ENCODE results near the gene GLG1. TPM values are rescaled to one million over a fixed set of nuclear protein-coding genes. Genes with fewer than 3 reads are reported as not detected.

The GLG1 gene
- total RNA-seq (2021; ENCODE audit: unreplicated experiment) (237 TPM), Bru-seq, nascent RNA (percentile 94 among the genes with signal in this experiment), BruChase-seq, experiment 1, labeled RNA remaining after a 6-hour chase (percentile 95 among the genes with signal in this experiment), BruChase-seq, experiment 2, labeled RNA remaining after a 2-hour chase (percentile 92 among the genes with signal in this experiment)
- 152 and 162 TPM in 2 replicates for polyA plus RNA-seq (2012)
- long read RNA-seq, full-length matches to known transcripts, result 639 of 883 reads
- long read RNA-seq, partial matches to known transcripts, result 91 of 883 reads
- long read RNA-seq, other reads (novel, unspliced or antisense), result 153 of 883 reads

- H3K4me3 ChIP-seq (replicated peaks in 1 of 2; ENCODE audit: low read depth in 1 of 2, low read length in 2 of 2), result peak within 1 kb of the TSS; percentile 85 to 96
- CTCF ChIA-PET, result no interaction called here
- H3K4me2 ChIP-seq (ENCODE audit: low read length), result peak within 1 kb of the TSS; percentile 79
- intact Hi-C loops (cut with micrococcal nuclease), result loop anchor here (10.0 kb wide), 1 partner anchor 122 kb away; no protein-coding TSS in a partner anchor
- peaks cover 39 to 55% of the 10 kb centered on the region in 2 experiments for H3K4me1 ChIP-seq (ENCODE audit: control insufficient read depth in 1 of 2, insufficient read depth in 2 of 2, low read length in 2 of 2)
- peak within 1 kb of the TSS; percentile 97 for H3K27ac ChIP-seq (ENCODE audit: low read depth, low read length)
- H3K9me2 ChIP-seq (ENCODE audit: insufficient read depth), result no peaks in the 10 kb centered on the region
- RAD21 ChIA-PET (ENCODE audit: low non-redundant PET in 1 of 2, low total read pairs in 2 of 2, uncharacterized antibody in 2 of 2, unreplicated experiment in 2 of 2), result interaction anchor here in 1 of 2 experiments (1.0 kb wide), 1 partner anchor 87 kb away, joined by 3 read pairs; no protein-coding TSS in a partner anchor
- peak; percentile 65 for DNase-seq (ENCODE audit: low read depth, low spot score)
- no peaks in the 10 kb centered on the region for H3K27me3 ChIP-seq (ENCODE audit: insufficient read depth, low read length)
- ATAC-seq, result peak; percentile 86
- H3K36me3 ChIP-seq (ENCODE audit: control insufficient read depth in 1 of 2, insufficient read depth in 2 of 2, low read length in 2 of 2), result no peaks in the 10 kb centered on the region
- H3K9ac ChIP-seq (ENCODE audit: low read length), result peak within 1 kb of the TSS; percentile 93
- no TSS peak for BruUV-seq (replicated peaks)
- POLR2A ChIA-PET, result interaction anchor here (0.7 to 1.7 kb wide), 7 partner anchors 10 to 649 kb away, joined by 3 to 8 read pairs (median 7); no protein-coding TSS in a partner anchor
- H4K20me1 ChIP-seq (ENCODE audit: insufficient read depth), result peaks cover 8% of the 10 kb centered on the region; the same call in 1 of the 2 replicates
- peaks cover 52% of the 10 kb centered on the region for H3K79me2 ChIP-seq (ENCODE audit: insufficient read depth, low read length)
- peak within 1 kb of the TSS; percentile 34 for H2AFZ ChIP-seq (ENCODE audit: low read depth, low read length, poor library complexity, severe bottlenecking)
- no peaks in the 10 kb centered on the region for H3K9me3 ChIP-seq (ENCODE audit: control insufficient read depth in 1 of 2, insufficient read depth in 1 of 2, low read depth in 1 of 2, low read length in 2 of 2)
- TF ChIP-seq YY1 (IDR thresholded peaks at IDR 0.05; ENCODE audit: extremely low read depth, insufficient replicate concordance, low read depth, low read length) (peak; percentile 93), REST (IDR thresholded peaks at IDR 0.05; ENCODE audit: low read depth) (no peak), ATF3 (IDR thresholded peaks at IDR 0.05) (no peak), ZFX (IDR thresholded peaks at IDR 0.05) (peak; percentile 78), CEBPB (IDR thresholded peaks at IDR 0.05; ENCODE audit: low read depth) (no peak), ELF1 (IDR thresholded peaks at IDR 0.05; ENCODE audit: borderline replicate concordance, low read depth) (no peak), FOSL1 (IDR thresholded peaks at IDR 0.05; ENCODE audit: low read depth) (no peak), JUND (IDR thresholded peaks at IDR 0.05) (no peak), EGR1 (IDR thresholded peaks at IDR 0.05; ENCODE audit: low read depth) (peak; percentile 63; the same call in 1 of the 2 replicates), SIN3A (IDR thresholded peaks at IDR 0.05; ENCODE audit: low read depth) (peak; percentile 94), EZH2phosphoT487 (IDR thresholded peaks at IDR 0.05; ENCODE audit: borderline replicate concordance) (no peak), CBX3 (IDR thresholded peaks at IDR 0.05; ENCODE audit: low read depth) (no peak), TCF7L2 (IDR thresholded peaks at IDR 0.05; ENCODE audit: borderline replicate concordance, extremely low read depth, insufficient read depth, insufficient read length) (no peak), ZNF274 (IDR thresholded peaks at IDR 0.05; ENCODE audit: low read depth, low read length) (no peak), EZH2 (IDR thresholded peaks at IDR 0.05) (no peak), POLR2AphosphoS5 (IDR thresholded peaks at IDR 0.05; ENCODE audit: low read depth, low read length) (peak; percentile 96), RAD21 (IDR thresholded peaks at IDR 0.05; ENCODE audit: low read depth) (peak; percentile 30), POLR2A (IDR thresholded peaks at IDR 0.05; ENCODE audit: borderline replicate concordance, extremely low read depth, insufficient read depth, insufficient read length) (peak; percentile 91), SP1 (IDR thresholded peaks at IDR 0.05; ENCODE audit: low read depth) (peak; percentile 42), MAX (IDR thresholded peaks at IDR 0.05) (peak; percentile 77), CTCF (IDR thresholded peaks at IDR 0.05 in 2 of 3, conservative IDR thresholded peaks at IDR 0.05 in 1 of 3; ENCODE audit: borderline replicate concordance in 1 of 3, insufficient read depth in 1 of 3, low read depth in 2 of 3, low read length in 2 of 3) (no peak)
Observed at GRCh38 chr16:74606521-74607309, at the start of gene GLG1. Gene GLG1, minus strand, starts transcription at chr16:74607114. Its CDS starts 20 bp downstream, at chr16:74607094.
